A673 (cell line): ENCODE measurements around the gene SCGB1A1.

ENCODE experiments used
- CTCF ChIP-seq: fragments of 300-800, 200-600 bp; sonication (generic); conservative IDR thresholded peaks from 2 replicates; pipeline ENCODE4 v1.5.1; 2017; ENCODE audit warnings: low read depth, mild to moderate bottlenecking, antibody characterized with exemption, low read length, moderate library complexity, mixed read lengths
- EZH2 ChIP-seq: fragments of 200-600 bp; sonication (generic); IDR thresholded peaks from 2 replicates; pipeline ENCODE4 v1.6.1; 2017; ENCODE audit warnings: borderline replicate concordance, low read depth, mild to moderate bottlenecking, mixed read lengths, antibody characterized with exemption, low read length; ENCODE audit not compliant: poor library complexity, severe bottlenecking

GRCh38 chr11:62463121-62463542 is 44.3 kb downstream of the SCGB1A1 start:
- TF ChIP-seq CTCF, result no peak
- no peak for TF ChIP-seq EZH2
